Measurements from ENCODE around the gene ADAMTSL1.
"Not testable (repeated sequence)": the region's sequence is repeated elsewhere in the genome, so short reads cannot be mapped to it uniquely, and the experiment has no call there.

Gene ADAMTSL1

GRCh38 chr9:18861609-18862544, 387.9 kb downstream of the ADAMTSL1 start:
- no peak for DNase-seq (ENCODE audit: low read depth)

DNA sequence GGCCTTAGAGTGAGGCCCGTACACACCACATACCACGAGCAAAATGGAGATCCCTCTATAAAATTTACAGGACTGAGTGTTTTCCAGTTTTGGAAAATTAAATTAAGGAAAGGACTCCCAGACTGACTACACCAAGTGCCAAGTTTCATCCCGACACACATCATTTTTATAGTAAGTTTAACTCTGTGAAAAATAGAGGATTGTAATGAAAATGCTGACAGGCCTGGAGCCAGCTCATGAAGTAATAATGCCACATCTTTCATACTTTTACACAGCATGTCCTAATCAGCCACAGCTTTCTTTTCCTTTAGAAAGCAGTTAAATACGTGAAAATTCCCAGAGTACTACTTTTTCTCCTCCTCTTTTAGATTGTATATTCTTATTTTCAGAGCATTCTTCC, 389.8 kb downstream of the ADAMTSL1 start:
- no peak for DNase-seq (ENCODE audit: low read depth)

DNA sequence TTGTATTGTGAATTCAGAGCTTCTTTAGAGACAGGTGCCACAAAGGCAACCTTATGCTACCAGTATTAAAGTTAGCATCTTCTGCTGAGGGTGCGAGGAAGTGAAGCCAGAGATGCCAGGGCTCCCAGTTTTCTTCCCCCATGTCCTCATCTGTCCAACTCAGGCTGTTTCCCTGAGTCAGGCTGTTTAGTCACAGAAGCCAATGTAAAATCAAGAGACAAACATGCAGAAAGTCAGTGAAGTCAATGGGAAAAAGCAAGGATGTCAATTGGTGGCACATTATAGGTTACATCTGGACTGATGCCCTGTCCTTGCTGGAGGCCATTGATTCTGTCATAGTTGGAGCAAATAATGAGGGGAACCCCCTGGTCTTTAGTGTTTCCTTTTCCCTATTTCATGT, 390.6 kb downstream of the ADAMTSL1 start:
- DNase-seq (ENCODE audit: low read depth), result no peak

GRCh38 chr9:18865542-18865941, 391.6 kb downstream of the ADAMTSL1 start:
- DNase-seq (ENCODE audit: low read depth), result no peak

DNA sequence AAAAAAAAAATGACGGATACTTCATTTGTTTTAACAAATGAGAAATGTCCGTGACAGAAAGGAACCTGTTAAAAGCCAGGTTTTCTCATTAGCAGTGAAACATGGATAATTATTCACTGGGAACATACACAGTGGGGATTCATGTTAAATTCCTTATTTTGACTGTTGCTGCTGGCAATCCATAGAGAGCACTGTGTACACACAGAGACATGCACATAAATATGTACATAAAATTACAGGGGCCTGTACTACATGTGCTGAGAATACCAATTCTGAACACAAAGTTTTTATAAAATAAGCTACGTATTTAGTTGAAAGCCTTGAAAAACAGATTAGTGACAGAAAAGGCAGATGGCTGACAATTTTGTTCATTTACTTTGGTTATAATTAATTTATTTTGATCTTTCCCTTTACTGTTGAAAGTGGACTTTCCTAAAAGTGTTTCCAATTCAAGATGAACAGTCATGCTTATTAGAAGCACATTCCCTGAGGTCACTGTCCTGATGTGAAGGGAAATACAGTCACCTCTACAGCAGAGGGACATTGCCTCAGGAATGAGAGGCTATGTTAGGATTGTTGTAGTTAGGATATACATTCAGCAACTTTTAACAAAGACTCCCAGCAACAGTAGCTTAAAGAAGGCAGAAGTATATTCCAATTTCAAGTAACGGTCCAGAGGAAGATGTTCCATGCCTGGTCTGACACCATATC, 392.3 kb downstream of the ADAMTSL1 start:
- no peak for DNase-seq (ENCODE audit: low read depth)

- DNase-seq (ENCODE audit: low read depth), result no peak
Measured at GRCh38 chr9:18869725-18870124, 395.8 kb downstream of the ADAMTSL1 start.

- no peak for DNase-seq (ENCODE audit: low read depth)
Measured at GRCh38 chr9:18874069-18874468, 400.1 kb downstream of the ADAMTSL1 start.

- not testable (repeated sequence) for DNase-seq (ENCODE audit: low read depth)
Measured at GRCh38 chr9:18874990-18875389, 401.0 kb downstream of the ADAMTSL1 start.

- DNase-seq (ENCODE audit: low read depth), result no peak
Measured at GRCh38 chr9:18877984-18878383, 404.0 kb downstream of the ADAMTSL1 start.

DNA sequence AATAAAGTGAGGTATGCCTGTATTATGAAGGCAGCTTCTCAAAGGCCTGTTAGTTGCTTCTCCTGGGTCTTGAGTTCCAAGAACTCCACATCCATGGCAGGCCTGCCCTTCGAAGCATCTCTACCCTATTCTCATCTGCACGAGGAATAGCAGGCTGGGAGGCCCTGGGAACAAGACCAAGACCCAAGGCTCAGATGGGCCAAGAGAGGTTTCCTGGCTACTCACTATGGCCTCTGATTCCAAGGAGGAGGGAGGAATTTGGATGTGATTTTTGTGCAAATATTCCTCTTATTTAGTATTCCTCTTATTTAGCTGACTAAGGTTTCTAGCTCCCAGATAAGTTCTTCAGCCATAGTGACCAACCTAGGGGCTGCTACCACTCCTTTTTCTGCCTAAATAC, 407.8 kb downstream of the ADAMTSL1 start:
- DNase-seq (ENCODE audit: low read depth), result no peak

GRCh38 chr9:18887546-18887945, 413.6 kb downstream of the ADAMTSL1 start:
- DNase-seq (ENCODE audit: low read depth), result no peak

- DNase-seq (ENCODE audit: low read depth), result no peak
Measured at GRCh38 chr9:18888290-18888689, 414.3 kb downstream of the ADAMTSL1 start.

DNA sequence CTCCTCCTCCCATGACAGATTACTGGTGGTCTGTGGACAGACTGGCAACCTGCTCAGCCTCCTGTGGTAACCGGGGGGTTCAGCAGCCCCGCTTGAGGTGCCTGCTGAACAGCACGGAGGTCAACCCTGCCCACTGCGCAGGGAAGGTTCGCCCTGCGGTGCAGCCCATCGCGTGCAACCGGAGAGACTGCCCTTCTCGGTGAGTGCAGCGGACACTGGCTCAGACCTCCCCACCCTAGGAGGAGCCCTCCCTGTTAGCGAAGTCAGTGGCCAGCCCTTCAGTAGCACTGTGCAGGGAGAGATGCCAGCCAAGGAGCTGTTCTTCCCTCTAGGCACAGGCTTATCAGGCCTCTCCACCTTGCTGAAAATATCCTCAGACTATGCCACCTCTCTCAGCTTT, 415.6 kb downstream of the ADAMTSL1 start:
- no peak for DNase-seq (ENCODE audit: low read depth)

DNA sequence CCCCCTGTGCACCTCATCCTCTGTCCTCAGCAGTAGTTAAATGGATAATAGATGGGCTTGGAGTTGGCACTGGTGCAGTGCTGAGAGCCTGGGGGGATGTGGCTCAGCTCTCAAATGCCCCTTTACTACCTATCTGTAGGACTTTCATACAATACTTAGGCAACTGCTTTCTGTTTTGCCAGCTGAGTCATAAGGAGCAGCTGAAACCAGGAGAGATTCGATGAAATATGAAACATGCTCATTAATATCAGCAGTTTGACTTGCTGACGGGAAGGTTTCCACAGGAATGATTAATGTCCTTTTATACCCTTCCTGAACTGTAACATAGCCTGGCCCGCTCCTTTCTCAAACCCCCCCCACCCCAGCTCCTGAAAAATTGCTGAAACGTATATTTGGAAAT, 416.4 kb downstream of the ADAMTSL1 start:
- DNase-seq (ENCODE audit: low read depth), result no peak

DNA sequence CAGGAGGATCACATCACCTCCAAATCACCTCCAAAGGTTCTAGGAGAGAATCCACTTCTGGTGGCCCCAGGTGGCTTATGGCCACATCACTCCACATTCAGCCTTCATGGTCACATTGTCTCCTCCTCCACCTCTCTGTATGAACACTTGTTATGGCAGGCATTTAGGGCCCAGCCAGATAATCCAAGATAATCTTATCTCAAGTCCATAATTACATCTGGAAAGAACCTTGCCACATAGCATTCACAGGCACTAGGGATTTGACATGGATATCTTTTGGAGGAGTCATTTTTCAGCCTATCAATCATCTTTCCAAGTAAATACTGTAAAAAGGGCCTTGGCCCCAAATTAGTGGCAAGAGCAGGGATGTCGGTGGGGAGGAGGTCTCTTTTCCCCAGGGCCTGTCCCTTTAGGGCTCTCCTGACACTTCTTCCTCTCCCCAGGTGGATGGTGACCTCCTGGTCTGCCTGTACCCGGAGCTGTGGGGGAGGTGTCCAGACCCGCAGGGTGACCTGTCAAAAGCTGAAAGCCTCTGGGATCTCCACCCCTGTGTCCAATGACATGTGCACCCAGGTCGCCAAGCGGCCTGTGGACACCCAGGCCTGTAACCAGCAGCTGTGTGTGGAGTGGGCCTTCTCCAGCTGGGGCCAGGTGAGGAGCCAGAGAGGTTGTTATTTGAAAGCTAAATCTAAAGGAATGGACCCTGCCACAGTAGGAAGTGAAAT, 418.2 kb downstream of the ADAMTSL1 start:
- no peak for DNase-seq (ENCODE audit: low read depth)

- no peak for DNase-seq (ENCODE audit: low read depth)
Measured at GRCh38 chr9:18893046-18893445, 419.1 kb downstream of the ADAMTSL1 start.

- no peak for DNase-seq (ENCODE audit: low read depth)
Measured at GRCh38 chr9:18893491-18893890, 419.5 kb downstream of the ADAMTSL1 start.

DNA sequence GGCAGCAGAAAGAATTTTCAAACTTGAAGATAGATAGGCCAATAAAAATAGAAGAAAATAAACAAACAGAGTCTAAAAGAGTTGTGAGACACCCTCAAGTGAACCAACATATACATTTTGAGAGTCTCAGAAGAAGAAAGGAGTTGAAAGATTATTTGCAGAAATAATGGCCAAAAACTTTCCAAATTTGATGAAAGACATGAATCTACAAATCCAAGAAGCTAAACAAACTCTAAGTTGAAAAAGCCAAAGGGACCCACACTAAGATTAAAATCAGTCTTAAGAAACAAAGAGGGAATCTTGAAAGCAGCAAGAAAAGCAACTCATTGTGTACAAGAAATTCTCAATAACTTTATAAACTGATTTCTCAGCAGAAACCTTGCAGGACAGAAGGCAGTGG, 422.1 kb downstream of the ADAMTSL1 start:
- DNase-seq (ENCODE audit: low read depth), result no peak

- no peak for DNase-seq (ENCODE audit: low read depth)
Measured at GRCh38 chr9:18896531-18897179, 422.7 kb downstream of the ADAMTSL1 start.

DNA sequence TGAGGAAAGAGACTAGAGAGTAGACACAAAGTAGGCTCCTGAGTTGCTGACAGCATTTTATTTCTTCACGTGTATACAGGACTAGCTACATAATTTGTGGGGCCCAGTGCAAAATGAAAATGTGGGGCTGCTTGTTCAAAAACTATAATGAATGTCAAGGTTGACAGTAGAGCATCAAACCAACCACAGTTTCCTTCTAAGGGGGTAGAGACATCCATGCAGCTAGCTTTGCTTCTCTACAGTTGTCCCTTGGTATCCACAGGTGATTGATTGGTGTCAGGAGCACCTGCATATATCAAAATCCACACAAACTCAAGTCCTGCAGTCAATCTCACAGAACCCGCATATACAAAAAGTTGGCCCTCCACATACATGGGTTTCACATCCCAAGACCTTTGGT, 429.5 kb downstream of the ADAMTSL1 start:
- DNase-seq (ENCODE audit: low read depth), result no peak

- no peak for DNase-seq (ENCODE audit: low read depth)
Measured at GRCh38 chr9:18905028-18905882, 431.3 kb downstream of the ADAMTSL1 start.
